Measurements from ENCODE around the gene MAN1A2.

The MAN1A2 gene

GRCh38 chr1:117512728-117513321 is 145.6 kb downstream of the MAN1A2 start:
- peaks cover 5% of the 10 kb centered on the region for H3K4me1 ChIP-seq (ENCODE audit: control insufficient read depth, insufficient read depth, low read length)
- H3K4me3 ChIP-seq (ENCODE audit: low read depth, low read length): no peak overlapping the region
- no peak overlapping the region for H3K9ac ChIP-seq (ENCODE audit: low read depth, low read length)
- no peaks in the 10 kb centered on the region for H3K36me3 ChIP-seq (ENCODE audit: control insufficient read depth, insufficient read depth, low read length)
- no peaks in the 10 kb centered on the region for H3K9me3 ChIP-seq (ENCODE audit: control insufficient read depth, insufficient read depth, low read length)
- H3K27me3 ChIP-seq (ENCODE audit: control insufficient read depth, insufficient read depth, low read length): no peaks in the 10 kb centered on the region

GRCh38 chr1:117523111-117523510 is 155.9 kb downstream of the MAN1A2 start:
- no peak overlapping the region for H3K4me3 ChIP-seq (ENCODE audit: low read depth, low read length)
- H3K9me3 ChIP-seq (ENCODE audit: control insufficient read depth, insufficient read depth, low read length): no peaks in the 10 kb centered on the region
- H3K36me3 ChIP-seq (ENCODE audit: control insufficient read depth, insufficient read depth, low read length): no peaks in the 10 kb centered on the region
- H3K9ac ChIP-seq (ENCODE audit: low read depth, low read length): no peak overlapping the region
- no peaks in the 10 kb centered on the region for H3K4me1 ChIP-seq (ENCODE audit: control insufficient read depth, insufficient read depth, low read length)
- H3K27me3 ChIP-seq (ENCODE audit: control insufficient read depth, insufficient read depth, low read length): no peaks in the 10 kb centered on the region

- H3K9ac ChIP-seq (ENCODE audit: low read depth, low read length): no peak overlapping the region
- no peaks in the 10 kb centered on the region for H3K4me1 ChIP-seq (ENCODE audit: control insufficient read depth, insufficient read depth, low read length)
- no peaks in the 10 kb centered on the region for H3K27me3 ChIP-seq (ENCODE audit: control insufficient read depth, insufficient read depth, low read length)
- H3K36me3 ChIP-seq (ENCODE audit: control insufficient read depth, insufficient read depth, low read length): no peaks in the 10 kb centered on the region
- H3K4me3 ChIP-seq (ENCODE audit: low read depth, low read length): no peak overlapping the region
- no peaks in the 10 kb centered on the region for H3K9me3 ChIP-seq (ENCODE audit: control insufficient read depth, insufficient read depth, low read length)
These were observed 159.8 kb downstream of the MAN1A2 start for GRCh38 chr1:117527074-117527473.

- Histone ChIP-seq H3K4me1 (ENCODE audit: control insufficient read depth, insufficient read depth, low read length) (no peaks in the 10 kb centered on the region), H3K9ac (ENCODE audit: low read depth, low read length) (no peak overlapping the region), H3K36me3 (ENCODE audit: control insufficient read depth, insufficient read depth, low read length) (no peaks in the 10 kb centered on the region), H3K9me3 (ENCODE audit: control insufficient read depth, insufficient read depth, low read length) (no peaks in the 10 kb centered on the region), H3K4me3 (ENCODE audit: low read depth, low read length) (no peak overlapping the region), H3K27me3 (ENCODE audit: control insufficient read depth, insufficient read depth, low read length) (no peaks in the 10 kb centered on the region)
These were observed 160.4 kb downstream of the MAN1A2 start for GRCh38 chr1:117527566-117528102.

GRCh38 chr1:117529683-117530082 is 162.4 kb downstream of the MAN1A2 start:
- H3K9ac ChIP-seq (ENCODE audit: low read depth, low read length): no peak overlapping the region

GRCh38 chr1:117531222-117531621 is 164.0 kb downstream of the MAN1A2 start:
- Histone ChIP-seq H3K4me3 (ENCODE audit: low read depth, low read length) (no peak overlapping the region), H3K4me1 (ENCODE audit: control insufficient read depth, insufficient read depth, low read length) (peaks cover 3% of the 10 kb centered on the region), H3K27me3 (ENCODE audit: control insufficient read depth, insufficient read depth, low read length) (no peaks in the 10 kb centered on the region), H3K9ac (ENCODE audit: low read depth, low read length) (no peak overlapping the region), H3K9me3 (ENCODE audit: control insufficient read depth, insufficient read depth, low read length) (no peaks in the 10 kb centered on the region), H3K36me3 (ENCODE audit: control insufficient read depth, insufficient read depth, low read length) (no peaks in the 10 kb centered on the region)

More at GRCh38 chr1:117529683-117530082, 162.4 kb downstream of the MAN1A2 start:
- H3K9me3 ChIP-seq (ENCODE audit: control insufficient read depth, insufficient read depth, low read length): no peaks in the 10 kb centered on the region
- H3K4me3 ChIP-seq (ENCODE audit: low read depth, low read length): no peak overlapping the region
- no peaks in the 10 kb centered on the region for H3K27me3 ChIP-seq (ENCODE audit: control insufficient read depth, insufficient read depth, low read length)
- no peaks in the 10 kb centered on the region for H3K4me1 ChIP-seq (ENCODE audit: control insufficient read depth, insufficient read depth, low read length)
- H3K36me3 ChIP-seq (ENCODE audit: control insufficient read depth, insufficient read depth, low read length): no peaks in the 10 kb centered on the region

- H3K9me3 ChIP-seq (ENCODE audit: control insufficient read depth, insufficient read depth, low read length): no peaks in the 10 kb centered on the region
These were observed 167.8 kb downstream of the MAN1A2 start for GRCh38 chr1:117534995-117535467.

GRCh38 chr1:117535821-117536220 is 168.6 kb downstream of the MAN1A2 start:
- Histone ChIP-seq H3K27me3 (ENCODE audit: control insufficient read depth, insufficient read depth, low read length) (no peaks in the 10 kb centered on the region), H3K36me3 (ENCODE audit: control insufficient read depth, insufficient read depth, low read length) (no peaks in the 10 kb centered on the region), H3K4me1 (ENCODE audit: control insufficient read depth, insufficient read depth, low read length) (peaks cover 3% of the 10 kb centered on the region), H3K9ac (ENCODE audit: low read depth, low read length) (no peak overlapping the region), H3K9me3 (ENCODE audit: control insufficient read depth, insufficient read depth, low read length) (no peaks in the 10 kb centered on the region), H3K4me3 (ENCODE audit: low read depth, low read length) (no peak overlapping the region)

More at GRCh38 chr1:117534995-117535467, 167.8 kb downstream of the MAN1A2 start:
- no peak overlapping the region for H3K9ac ChIP-seq (ENCODE audit: low read depth, low read length)
- H3K36me3 ChIP-seq (ENCODE audit: control insufficient read depth, insufficient read depth, low read length): no peaks in the 10 kb centered on the region
- no peak overlapping the region for H3K4me3 ChIP-seq (ENCODE audit: low read depth, low read length)
- no peaks in the 10 kb centered on the region for H3K27me3 ChIP-seq (ENCODE audit: control insufficient read depth, insufficient read depth, low read length)
- H3K4me1 ChIP-seq (ENCODE audit: control insufficient read depth, insufficient read depth, low read length): peaks cover 3% of the 10 kb centered on the region

- Histone ChIP-seq H3K9ac (ENCODE audit: low read depth, low read length) (no peak overlapping the region), H3K9me3 (ENCODE audit: control insufficient read depth, insufficient read depth, low read length) (no peaks in the 10 kb centered on the region), H3K36me3 (ENCODE audit: control insufficient read depth, insufficient read depth, low read length) (no peaks in the 10 kb centered on the region)
These were observed 170.2 kb downstream of the MAN1A2 start for GRCh38 chr1:117537291-117537920.

GRCh38 chr1:117540532-117540931 is 173.3 kb downstream of the MAN1A2 start:
- no peak overlapping the region for H3K9ac ChIP-seq (ENCODE audit: low read depth, low read length)
- no peaks in the 10 kb centered on the region for H3K4me1 ChIP-seq (ENCODE audit: control insufficient read depth, insufficient read depth, low read length)
- no peaks in the 10 kb centered on the region for H3K9me3 ChIP-seq (ENCODE audit: control insufficient read depth, insufficient read depth, low read length)
- no peaks in the 10 kb centered on the region for H3K36me3 ChIP-seq (ENCODE audit: control insufficient read depth, insufficient read depth, low read length)
- no peaks in the 10 kb centered on the region for H3K27me3 ChIP-seq (ENCODE audit: control insufficient read depth, insufficient read depth, low read length)
- H3K4me3 ChIP-seq (ENCODE audit: low read depth, low read length): no peak overlapping the region

More at GRCh38 chr1:117537291-117537920, 170.2 kb downstream of the MAN1A2 start:
- no peaks in the 10 kb centered on the region for H3K27me3 ChIP-seq (ENCODE audit: control insufficient read depth, insufficient read depth, low read length)
- H3K4me1 ChIP-seq (ENCODE audit: control insufficient read depth, insufficient read depth, low read length): peaks cover 3% of the 10 kb centered on the region
- H3K4me3 ChIP-seq (ENCODE audit: low read depth, low read length): no peak overlapping the region

- no peak overlapping the region for H3K4me3 ChIP-seq (ENCODE audit: low read depth, low read length)
- H3K27me3 ChIP-seq (ENCODE audit: control insufficient read depth, insufficient read depth, low read length): no peaks in the 10 kb centered on the region
- H3K9me3 ChIP-seq (ENCODE audit: control insufficient read depth, insufficient read depth, low read length): no peaks in the 10 kb centered on the region
- no peaks in the 10 kb centered on the region for H3K4me1 ChIP-seq (ENCODE audit: control insufficient read depth, insufficient read depth, low read length)
- no peak overlapping the region for H3K9ac ChIP-seq (ENCODE audit: low read depth, low read length)
- no peaks in the 10 kb centered on the region for H3K36me3 ChIP-seq (ENCODE audit: control insufficient read depth, insufficient read depth, low read length)
These were observed 173.8 kb downstream of the MAN1A2 start for GRCh38 chr1:117541003-117541402.

- Histone ChIP-seq H3K4me3 (ENCODE audit: low read depth, low read length) (no peak overlapping the region), H3K9me3 (ENCODE audit: control insufficient read depth, insufficient read depth, low read length) (no peaks in the 10 kb centered on the region), H3K36me3 (ENCODE audit: control insufficient read depth, insufficient read depth, low read length) (no peaks in the 10 kb centered on the region), H3K4me1 (ENCODE audit: control insufficient read depth, insufficient read depth, low read length) (no peaks in the 10 kb centered on the region), H3K27me3 (ENCODE audit: control insufficient read depth, insufficient read depth, low read length) (no peaks in the 10 kb centered on the region), H3K9ac (ENCODE audit: low read depth, low read length) (no peak overlapping the region)
These were observed 174.3 kb downstream of the MAN1A2 start for GRCh38 chr1:117541585-117541984.

Data from iPS-15b (cell line).